Gastrocnemius medialis (tissue), 4 donors: ENCODE results near the gene MACC1.

Experiments used
- CTCF ChIP-seq, 5 experiments: fragments of 450-650 bp in 3 of 5; fragments of 200-600 bp in 2 of 5; sonication (generic) in 2 of 5; IDR thresholded peaks in 4 of 5; conservative IDR thresholded peaks in 1 of 5; 1 replicate in 4 of 5; 2 replicates in 1 of 5; pipeline ENCODE4 v1.5.1; 2016 to 2019; ENCODE audit warnings: antibody characterized with exemption in 5 of 5, mild to moderate bottlenecking in 3 of 5, moderate library complexity in 3 of 5
- POLR2A ChIP-seq, 2 donors: fragments of 450-650 bp; IDR thresholded peaks; one replicate each; pipeline ENCODE4 v1.6.1; 2017; ENCODE audit warnings: antibody characterized with exemption in 2 of 2, mild to moderate bottlenecking in 2 of 2, moderate library complexity in 2 of 2

- TF ChIP-seq POLR2A (IDR thresholded peaks at IDR 0.05) (no peak), CTCF (IDR thresholded peaks at IDR 0.05 in 4 of 5, conservative IDR thresholded peaks at IDR 0.05 in 1 of 5) (no peak)
Observed at GRCh38 chr7:20102982-20103381, 114.2 kb downstream of the MACC1 start.
